ENCODE data around the gene CLBA1.

DNA sequence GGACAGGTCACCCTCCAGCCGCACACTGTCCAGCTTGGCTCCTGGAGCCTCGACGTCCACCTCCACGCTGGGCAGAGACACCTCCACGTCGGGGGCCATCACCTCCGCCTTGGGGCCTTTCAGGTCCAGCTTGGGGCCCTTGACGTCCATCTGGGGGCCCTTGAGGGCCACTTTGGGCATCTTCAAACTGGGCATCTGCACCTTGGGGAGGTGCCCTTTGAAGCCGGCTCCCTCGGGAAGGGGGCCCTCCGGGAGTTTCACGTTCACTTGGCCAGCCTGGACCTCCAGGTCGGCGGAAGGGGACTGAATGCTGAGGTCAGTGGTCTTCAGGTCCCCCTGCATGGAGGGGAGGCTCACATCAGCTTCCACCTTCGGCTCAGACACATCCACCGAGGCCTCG, 35.6 kb upstream of the CLBA1 start:
- TF ChIP-seq GATA2 (IDR thresholded peaks at IDR 0.05; ENCODE audit: low read depth, low read length): no peak
- TF ChIP-seq GATA3 (IDR thresholded peaks at IDR 0.05; ENCODE audit: low read depth, low read length): no peak
